Trophoblast cell (in vitro differentiated cells and primary cell): ENCODE data around the gene SLC25A2.
"Not testable (repeated sequence)": the region's sequence is repeated elsewhere in the genome, so short reads cannot be mapped to it uniquely, and the experiment has no call there.

Experiments used
- DNase-seq, 2 donors: peaks; one replicate each; pipeline ENCODE4 v3.0.0-alpha.2; 2016
- H2AFZ ChIP-seq: 2 replicates; pipeline ENCODE4 v1.6.1; 2013; ENCODE audit warnings: low read length, moderate library complexity, mild to moderate bottlenecking; ENCODE audit not compliant: insufficient read depth, poor library complexity
- H2AK5ac ChIP-seq: 2 replicates; pipeline ENCODE4 v1.6.1; 2013; ENCODE audit warnings: mild to moderate bottlenecking, low read length
- H2BK120ac ChIP-seq: 2 replicates; pipeline ENCODE4 v1.6.1; 2013; ENCODE audit warnings: low read length, mild to moderate bottlenecking, moderate library complexity; ENCODE audit not compliant: insufficient read depth, poor library complexity
- H2BK12ac ChIP-seq: 2 replicates; pipeline ENCODE4 v1.6.1; 2013; ENCODE audit warnings: mild to moderate bottlenecking, low read length, moderate library complexity
- H2BK5ac ChIP-seq: 2 replicates; pipeline ENCODE4 v1.6.1; 2013; ENCODE audit warnings: low read length, low read depth, moderate library complexity, mild to moderate bottlenecking; ENCODE audit not compliant: poor library complexity
- H3K14ac ChIP-seq: 2 replicates; pipeline ENCODE4 v1.6.1; 2013; ENCODE audit warnings: mild to moderate bottlenecking, low read length
- H3K18ac ChIP-seq: 2 replicates; pipeline ENCODE4 v1.6.1; 2013; ENCODE audit warnings: mild to moderate bottlenecking, low read length
- H3K23ac ChIP-seq: 2 replicates; pipeline ENCODE4 v1.6.1; 2013; ENCODE audit warnings: low read length
- H3K27ac ChIP-seq: 2 replicates; pipeline ENCODE4 v1.5.1; 2013; ENCODE audit warnings: low read depth, mild to moderate bottlenecking, inconsistent platforms, low read length, moderate library complexity
- H3K27me3 ChIP-seq: 2 replicates; pipeline ENCODE4 v1.6.1; 2013; ENCODE audit warnings: inconsistent platforms, mild to moderate bottlenecking, low read length, moderate library complexity; ENCODE audit not compliant: insufficient read depth
- H3K36me3 ChIP-seq, 2 experiments: 1 replicate in 1 of 2; 2 replicates in 1 of 2; pipeline ENCODE4 v1.6.1; 2013; ENCODE audit warnings: low read length in 2 of 2, mild to moderate bottlenecking in 2 of 2, moderate library complexity in 1 of 2; ENCODE audit not compliant: insufficient read depth in 2 of 2, control insufficient read depth in 1 of 2
- H3K4ac ChIP-seq: 2 replicates; pipeline ENCODE4 v1.6.1; 2013; ENCODE audit warnings: low read depth, mild to moderate bottlenecking, low read length, moderate library complexity
- H3K4me1 ChIP-seq, 2 experiments: 1 replicate in 1 of 2; 2 replicates in 1 of 2; pipeline ENCODE4 v1.6.1; 2013; ENCODE audit warnings: low read length in 2 of 2, mild to moderate bottlenecking in 2 of 2, moderate library complexity in 1 of 2; ENCODE audit not compliant: insufficient read depth in 2 of 2, control insufficient read depth in 1 of 2
- H3K4me2 ChIP-seq: 2 replicates; pipeline ENCODE4 v1.6.1; 2013; ENCODE audit warnings: inconsistent platforms, mild to moderate bottlenecking, low read length, moderate library complexity
- H3K4me3 ChIP-seq: 2 replicates; pipeline ENCODE4 v1.5.1; 2013; ENCODE audit warnings: mild to moderate bottlenecking, low read depth, low read length, inconsistent platforms
- H3K79me1 ChIP-seq: one replicate; pipeline ENCODE4 v1.6.1; 2013; ENCODE audit warnings: low read length
- H3K79me2 ChIP-seq: 2 replicates; pipeline ENCODE4 v1.6.1; 2013; ENCODE audit warnings: low read length, mild to moderate bottlenecking; ENCODE audit not compliant: control insufficient read depth, insufficient read depth, poor library complexity
- H3K9ac ChIP-seq: 2 replicates; pipeline ENCODE4 v1.6.1; 2013; ENCODE audit warnings: mild to moderate bottlenecking, low read length
- H3K9me3 ChIP-seq: 2 replicates; pipeline ENCODE4 v1.6.1; 2013; ENCODE audit warnings: low read depth, mild to moderate bottlenecking, control low read depth, inconsistent platforms, low read length; ENCODE audit not compliant: insufficient read depth
- H4K12ac ChIP-seq: 2 replicates; pipeline ENCODE4 v1.6.1; 2013; ENCODE audit warnings: low read depth, mild to moderate bottlenecking, low read length, moderate library complexity
- H4K8ac ChIP-seq: 2 replicates; pipeline ENCODE4 v1.6.1; 2013; ENCODE audit warnings: low read depth, mild to moderate bottlenecking, low read length, moderate library complexity
- H4K91ac ChIP-seq: one replicate; pipeline ENCODE4 v1.6.1; 2013; ENCODE audit warnings: low read depth, mild to moderate bottlenecking, low read length, moderate library complexity
- WGBS: extraction: QIAGEN DNeasy Blood & Tissue Kit; methylation state at CpG from one replicate; pipeline ENCODE4 v1.1.7; 2013; ENCODE audit warnings: missing lambda C conversion rate; ENCODE audit not compliant: insufficient read length, insufficient coverage; ENCODE audit errors: extremely low coverage; 5-methylcytosine and 5-hydroxymethylcytosine counted together

Gene SLC25A2

DNA sequence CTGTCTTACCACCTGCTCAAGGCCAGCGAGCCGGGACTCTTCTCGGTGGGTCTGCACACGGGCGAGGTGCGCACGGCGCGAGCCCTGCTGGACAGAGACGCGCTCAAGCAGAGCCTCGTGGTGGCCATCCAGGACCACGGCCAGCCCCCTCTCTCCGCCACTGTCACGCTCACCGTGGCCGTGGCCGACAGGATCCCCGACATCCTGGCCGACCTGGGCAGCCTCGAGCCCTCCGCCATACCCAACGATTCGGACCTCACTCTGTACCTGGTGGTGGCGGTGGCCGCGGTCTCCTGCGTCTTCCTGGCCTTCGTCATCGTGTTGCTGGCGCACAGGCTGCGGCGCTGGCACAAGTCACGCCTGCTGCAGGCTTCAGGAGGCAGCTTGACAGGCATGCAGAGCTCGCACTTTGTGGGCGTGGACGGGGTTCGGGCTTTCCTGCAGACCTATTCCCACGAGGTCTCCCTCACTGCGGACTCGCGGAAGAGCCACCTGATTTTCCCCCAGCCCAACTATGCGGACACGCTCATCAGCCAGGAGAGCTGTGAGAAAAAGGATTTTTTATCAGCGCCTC lies 37.0 kb upstream of the SLC25A2 start:
- H3K79me2 ChIP-seq, H3K36me3 ChIP-seq, H3K9ac ChIP-seq, H3K27ac ChIP-seq, H3K4me1 ChIP-seq, H3K79me1 ChIP-seq, H3K4me2 ChIP-seq, H2BK12ac ChIP-seq, H2AK5ac ChIP-seq, H4K12ac ChIP-seq, H3K14ac ChIP-seq, H3K4me3 ChIP-seq, H3K23ac ChIP-seq, H3K18ac ChIP-seq, H4K91ac ChIP-seq, H4K8ac ChIP-seq, H3K27me3 ChIP-seq, H2AFZ ChIP-seq, H2BK5ac ChIP-seq, H2BK120ac ChIP-seq, DNase-seq, H3K4ac ChIP-seq: not testable (repeated sequence)
- H3K9me3 ChIP-seq = peaks cover 25% of the 10 kb centered on the region
- no CpG with 5 or more reads among the region's 45 CpGs for WGBS

- Histone ChIP-seq H2AK5ac (no peak within 1 kb of the TSS), H3K36me3 (no peaks in the 10 kb centered on the region), H3K4me3 (no peak within 1 kb of the TSS), H2BK5ac (no peak within 1 kb of the TSS), H4K91ac (no peak within 1 kb of the TSS), H3K9me3 (peaks cover 16% of the 10 kb centered on the region), H3K79me2 (no peaks in the 10 kb centered on the region), H3K4ac (no peak within 1 kb of the TSS), H3K27me3 (no peaks in the 10 kb centered on the region), H3K79me1 (no peaks in the 10 kb centered on the region), H4K8ac (no peak within 1 kb of the TSS), H3K23ac (no peak within 1 kb of the TSS), H2BK12ac (no peak within 1 kb of the TSS), H3K27ac (no peak within 1 kb of the TSS), H3K4me1 (no peaks in the 10 kb centered on the region), H4K12ac (no peak within 1 kb of the TSS), H3K14ac (no peak within 1 kb of the TSS), H3K4me2 (no peak within 1 kb of the TSS), H3K9ac (no peak within 1 kb of the TSS), H2BK120ac (no peak within 1 kb of the TSS), H2AFZ (no peak within 1 kb of the TSS), H3K18ac (no peak within 1 kb of the TSS)
- no peak for DNase-seq
- WGBS = no CpG with 5 or more reads among the region's 27 CpGs
Measured at GRCh38 chr5:141338538-141339306, 34.9 kb upstream of the SLC25A2 start, which contains the start of gene PCDHGA2. PCDHGA2 (plus strand) TSS chr5:141338760.

- H3K27me3 ChIP-seq, H3K4me3 ChIP-seq, H3K4me2 ChIP-seq, H3K23ac ChIP-seq, H3K9ac ChIP-seq, H3K27ac ChIP-seq, H3K4me1 ChIP-seq, H2BK5ac ChIP-seq, H3K18ac ChIP-seq, H3K79me2 ChIP-seq, H3K4ac ChIP-seq, H4K8ac ChIP-seq, H2AK5ac ChIP-seq, DNase-seq, H3K36me3 ChIP-seq, H3K79me1 ChIP-seq, H2AFZ ChIP-seq, H2BK120ac ChIP-seq, H3K14ac ChIP-seq, H2BK12ac ChIP-seq, H4K12ac ChIP-seq, H4K91ac ChIP-seq: not testable (repeated sequence)
- H3K9me3 ChIP-seq = peaks cover 27% of the 10 kb centered on the region
- no CpG with 5 or more reads among the region's 39 CpGs for WGBS
Measured at GRCh38 chr5:141332571-141332970, 28.7 kb upstream of the SLC25A2 start.

- Histone ChIP-seq H3K4ac (no peak within 1 kb of the TSS), H3K18ac (no peak within 1 kb of the TSS), H2AFZ (no peak within 1 kb of the TSS), H4K8ac (no peak within 1 kb of the TSS), H3K4me3 (no peak within 1 kb of the TSS), H2BK5ac (no peak within 1 kb of the TSS), H3K79me1 (no peaks in the 10 kb centered on the region), H3K4me2 (no peak within 1 kb of the TSS), H3K27ac (no peak within 1 kb of the TSS), H3K23ac (no peak within 1 kb of the TSS), H2BK120ac (no peak within 1 kb of the TSS), H4K91ac (no peak within 1 kb of the TSS), H4K12ac (no peak within 1 kb of the TSS), H3K79me2 (no peaks in the 10 kb centered on the region), H3K9me3 (peaks cover 27% of the 10 kb centered on the region), H3K27me3 (no peaks in the 10 kb centered on the region), H2AK5ac (no peak within 1 kb of the TSS), H3K14ac (no peak within 1 kb of the TSS), H3K36me3 (peaks cover 0 to 2% of the 10 kb centered on the region in 2 experiments), H3K9ac (no peak within 1 kb of the TSS), H3K4me1 (no peaks in the 10 kb centered on the region), H2BK12ac (no peak within 1 kb of the TSS)
- DNase-seq = no peak
- WGBS = no CpG with 5 or more reads among the region's 21 CpGs
Measured at GRCh38 chr5:141330299-141331080, 26.6 kb upstream of the SLC25A2 start, which contains the start of gene PCDHGA1. PCDHGA1 (plus strand) TSS chr5:141330514.
